ENCODE results near the gene AHDC1. TPM values are rescaled to one million over a fixed set of nuclear protein-coding genes. Genes with fewer than 3 reads are reported as not detected.

The AHDC1 gene
- total and polyA plus RNA-seq, 9 of the 15 experiments (the other 6 are each of a cell fraction or from before 2014, with no cell fraction given) = 0.21 to 36.4 (median 4.7) TPM

DNA sequence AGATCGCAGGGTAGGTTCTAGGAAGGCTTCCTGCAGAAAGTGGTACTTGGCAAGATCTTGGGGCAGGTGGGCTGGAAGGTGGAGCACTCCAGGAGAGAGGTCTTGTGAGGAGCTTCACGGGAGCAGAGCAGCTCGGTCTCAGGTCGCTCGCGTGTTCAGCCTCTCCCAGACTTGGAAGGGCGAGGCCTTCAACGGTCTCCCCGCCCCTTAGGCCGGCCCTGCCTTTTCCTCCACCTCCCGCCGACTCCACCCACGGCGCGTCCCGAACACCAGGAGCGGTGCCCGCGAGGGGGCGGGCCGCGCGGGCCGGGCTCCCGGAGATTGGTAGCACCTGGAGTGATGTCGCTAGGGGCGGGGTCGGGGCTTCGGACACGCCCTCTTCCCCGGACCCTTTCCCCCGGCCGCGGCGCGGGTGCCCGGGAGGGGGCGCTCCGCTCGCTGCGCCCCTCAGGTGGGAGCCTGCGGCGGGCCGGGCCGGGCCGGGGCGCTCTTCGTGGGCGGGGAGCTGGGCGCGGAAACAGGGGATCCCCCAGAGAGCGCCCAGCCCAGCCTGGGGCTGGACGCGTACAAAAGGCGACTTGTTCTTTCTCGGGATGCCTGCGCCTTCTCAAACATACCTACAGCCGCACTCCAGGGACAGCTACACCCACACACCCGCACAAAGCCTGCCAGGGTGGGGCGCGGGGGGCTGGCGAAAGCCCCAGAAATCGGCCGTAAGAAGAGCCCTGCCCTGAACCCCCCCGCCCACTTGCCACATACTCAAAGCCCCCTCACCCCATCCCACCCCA, 35.5 kb downstream of the AHDC1 start (continued):
- TF ChIP-seq RB1 (IDR thresholded peaks at IDR 0.05; ENCODE audit: low read depth) (peak; percentile 96), U2AF1 (optimal IDR thresholded peaks at IDR 0.05; ENCODE audit: low read depth, low read length) (no peak), EGR1 (conservative IDR thresholded peaks at IDR 0.05) (peak; percentile 84), POLR2AphosphoS5 (IDR thresholded peaks at IDR 0.05; ENCODE audit: control insufficient read depth, insufficient read depth, low read depth, low read length) (no peak), L3MBTL2 (IDR thresholded peaks at IDR 0.05) (peak; percentile 72), NR2F6 (CRISPR knock-in tag; IDR thresholded peaks at IDR 0.05) (no peak), YY1 (IDR thresholded peaks at IDR 0.05; ENCODE audit: borderline replicate concordance in 1 of 3, control insufficient read depth in 1 of 3, extremely low read depth in 1 of 3, insufficient read depth in 3 of 3, insufficient read length in 1 of 3, insufficient replicate concordance in 2 of 3, low read depth in 1 of 3, low read length in 2 of 3) (peak in 1 of 3 experiments; percentile 51), POLR2G (IDR thresholded peaks at IDR 0.05; ENCODE audit: low read depth, low read length) (peak; percentile 63), HDAC1 (IDR thresholded peaks at IDR 0.05) (0 out of 4 replicates have a peak, but pooled peaks of 1 of the 2 experiments have one; percentile 43), ZFX (CRISPR knock-in tag; IDR thresholded peaks at IDR 0.05) (peak; percentile 29)
- TF ChIP-seq, protein P1, sequence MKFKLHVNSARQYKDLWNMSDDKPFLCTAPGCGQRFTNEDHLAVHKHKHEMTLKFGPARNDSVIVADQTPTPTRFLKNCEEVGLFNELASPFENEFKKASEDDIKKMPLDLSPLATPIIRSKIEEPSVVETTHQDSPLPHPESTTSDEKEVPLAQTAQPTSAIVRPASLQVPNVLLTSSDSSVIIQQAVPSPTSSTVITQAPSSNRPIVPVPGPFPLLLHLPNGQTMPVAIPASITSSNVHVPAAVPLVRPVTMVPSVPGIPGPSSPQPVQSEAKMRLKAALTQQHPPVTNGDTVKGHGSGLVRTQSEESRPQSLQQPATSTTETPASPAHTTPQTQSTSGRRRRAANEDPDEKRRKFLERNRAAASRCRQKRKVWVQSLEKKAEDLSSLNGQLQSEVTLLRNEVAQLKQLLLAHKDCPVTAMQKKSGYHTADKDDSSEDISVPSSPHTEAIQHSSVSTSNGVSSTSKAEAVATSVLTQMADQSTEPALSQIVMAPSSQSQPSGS (CRISPR knock-in tag; IDR thresholded peaks at IDR 0.05) = no peak
- TF ChIP-seq, protein P2, sequence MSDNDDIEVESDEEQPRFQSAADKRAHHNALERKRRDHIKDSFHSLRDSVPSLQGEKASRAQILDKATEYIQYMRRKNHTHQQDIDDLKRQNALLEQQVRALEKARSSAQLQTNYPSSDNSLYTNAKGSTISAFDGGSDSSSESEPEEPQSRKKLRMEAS (CRISPR knock-in tag; IDR thresholded peaks at IDR 0.05) = peak; percentile 59
- TF ChIP-seq, protein P3, sequence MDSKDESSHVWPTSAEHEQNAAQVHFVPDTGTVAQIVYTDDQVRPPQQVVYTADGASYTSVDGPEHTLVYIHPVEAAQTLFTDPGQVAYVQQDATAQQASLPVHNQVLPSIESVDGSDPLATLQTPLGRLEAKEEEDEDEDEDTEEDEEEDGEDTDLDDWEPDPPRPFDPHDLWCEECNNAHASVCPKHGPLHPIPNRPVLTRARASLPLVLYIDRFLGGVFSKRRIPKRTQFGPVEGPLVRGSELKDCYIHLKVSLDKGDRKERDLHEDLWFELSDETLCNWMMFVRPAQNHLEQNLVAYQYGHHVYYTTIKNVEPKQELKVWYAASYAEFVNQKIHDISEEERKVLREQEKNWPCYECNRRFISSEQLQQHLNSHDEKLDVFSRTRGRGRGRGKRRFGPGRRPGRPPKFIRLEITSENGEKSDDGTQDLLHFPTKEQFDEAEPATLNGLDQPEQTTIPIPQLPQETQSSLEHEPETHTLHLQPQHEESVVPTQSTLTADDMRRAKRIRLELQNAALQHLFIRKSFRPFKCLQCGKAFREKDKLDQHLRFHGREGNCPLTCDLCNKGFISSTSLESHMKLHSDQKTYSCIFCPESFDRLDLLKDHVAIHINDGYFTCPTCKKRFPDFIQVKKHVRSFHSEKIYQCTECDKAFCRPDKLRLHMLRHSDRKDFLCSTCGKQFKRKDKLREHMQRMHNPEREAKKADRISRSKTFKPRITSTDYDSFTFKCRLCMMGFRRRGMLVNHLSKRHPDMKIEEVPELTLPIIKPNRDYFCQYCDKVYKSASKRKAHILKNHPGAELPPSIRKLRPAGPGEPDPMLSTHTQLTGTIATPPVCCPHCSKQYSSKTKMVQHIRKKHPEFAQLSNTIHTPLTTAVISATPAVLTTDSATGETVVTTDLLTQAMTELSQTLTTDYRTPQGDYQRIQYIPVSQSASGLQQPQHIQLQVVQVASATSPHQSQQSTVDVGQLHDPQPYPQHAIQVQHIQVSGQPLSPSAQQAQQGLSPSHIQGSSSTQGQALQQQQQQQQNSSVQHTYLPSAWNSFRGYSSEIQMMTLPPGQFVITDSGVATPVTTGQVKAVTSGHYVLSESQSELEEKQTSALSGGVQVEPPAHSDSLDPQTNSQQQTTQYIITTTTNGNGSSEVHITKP (IDR thresholded peaks at IDR 0.05; ENCODE audit: partially characterized antibody) = peak; percentile 74
- TF ChIP-seq, protein P4, sequence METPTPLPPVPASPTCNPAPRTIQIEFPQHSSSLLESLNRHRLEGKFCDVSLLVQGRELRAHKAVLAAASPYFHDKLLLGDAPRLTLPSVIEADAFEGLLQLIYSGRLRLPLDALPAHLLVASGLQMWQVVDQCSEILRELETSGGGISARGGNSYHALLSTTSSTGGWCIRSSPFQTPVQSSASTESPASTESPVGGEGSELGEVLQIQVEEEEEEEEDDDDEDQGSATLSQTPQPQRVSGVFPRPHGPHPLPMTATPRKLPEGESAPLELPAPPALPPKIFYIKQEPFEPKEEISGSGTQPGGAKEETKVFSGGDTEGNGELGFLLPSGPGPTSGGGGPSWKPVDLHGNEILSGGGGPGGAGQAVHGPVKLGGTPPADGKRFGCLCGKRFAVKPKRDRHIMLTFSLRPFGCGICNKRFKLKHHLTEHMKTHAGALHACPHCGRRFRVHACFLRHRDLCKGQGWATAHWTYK (CRISPR knock-in tag; IDR thresholded peaks at IDR 0.05) = no peak
- TF ChIP-seq, protein P5, sequence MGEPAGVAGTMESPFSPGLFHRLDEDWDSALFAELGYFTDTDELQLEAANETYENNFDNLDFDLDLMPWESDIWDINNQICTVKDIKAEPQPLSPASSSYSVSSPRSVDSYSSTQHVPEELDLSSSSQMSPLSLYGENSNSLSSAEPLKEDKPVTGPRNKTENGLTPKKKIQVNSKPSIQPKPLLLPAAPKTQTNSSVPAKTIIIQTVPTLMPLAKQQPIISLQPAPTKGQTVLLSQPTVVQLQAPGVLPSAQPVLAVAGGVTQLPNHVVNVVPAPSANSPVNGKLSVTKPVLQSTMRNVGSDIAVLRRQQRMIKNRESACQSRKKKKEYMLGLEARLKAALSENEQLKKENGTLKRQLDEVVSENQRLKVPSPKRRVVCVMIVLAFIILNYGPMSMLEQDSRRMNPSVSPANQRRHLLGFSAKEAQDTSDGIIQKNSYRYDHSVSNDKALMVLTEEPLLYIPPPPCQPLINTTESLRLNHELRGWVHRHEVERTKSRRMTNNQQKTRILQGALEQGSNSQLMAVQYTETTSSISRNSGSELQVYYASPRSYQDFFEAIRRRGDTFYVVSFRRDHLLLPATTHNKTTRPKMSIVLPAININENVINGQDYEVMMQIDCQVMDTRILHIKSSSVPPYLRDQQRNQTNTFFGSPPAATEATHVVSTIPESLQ (CRISPR knock-in tag; IDR thresholded peaks at IDR 0.05) = 0 out of 2 replicates have a peak, but pooled peaks have one; percentile 66

Data from K562 (cell line).